Measurements from ENCODE around the gene EPHB1.

DNA sequence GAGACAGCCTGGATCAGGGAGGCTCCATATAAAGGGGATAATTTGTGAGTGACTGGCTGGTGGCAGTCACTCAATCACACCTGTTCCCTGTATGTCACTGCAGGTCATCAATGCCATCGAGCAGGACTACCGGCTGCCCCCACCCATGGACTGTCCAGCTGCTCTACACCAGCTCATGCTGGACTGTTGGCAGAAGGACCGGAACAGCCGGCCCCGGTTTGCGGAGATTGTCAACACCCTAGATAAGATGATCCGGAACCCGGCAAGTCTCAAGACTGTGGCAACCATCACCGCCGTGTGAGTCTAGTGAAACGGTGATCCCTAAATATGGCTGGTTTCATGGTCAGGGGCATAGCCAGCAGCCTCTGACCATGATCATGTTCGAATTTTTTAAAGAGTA, 453.2 kb downstream of the EPHB1 start:
- TF ChIP-seq, protein P1, sequence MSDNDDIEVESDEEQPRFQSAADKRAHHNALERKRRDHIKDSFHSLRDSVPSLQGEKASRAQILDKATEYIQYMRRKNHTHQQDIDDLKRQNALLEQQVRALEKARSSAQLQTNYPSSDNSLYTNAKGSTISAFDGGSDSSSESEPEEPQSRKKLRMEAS (IDR thresholded peaks at IDR 0.05; ENCODE audit: low read depth), result no peak
- TF ChIP-seq, protein P2, sequence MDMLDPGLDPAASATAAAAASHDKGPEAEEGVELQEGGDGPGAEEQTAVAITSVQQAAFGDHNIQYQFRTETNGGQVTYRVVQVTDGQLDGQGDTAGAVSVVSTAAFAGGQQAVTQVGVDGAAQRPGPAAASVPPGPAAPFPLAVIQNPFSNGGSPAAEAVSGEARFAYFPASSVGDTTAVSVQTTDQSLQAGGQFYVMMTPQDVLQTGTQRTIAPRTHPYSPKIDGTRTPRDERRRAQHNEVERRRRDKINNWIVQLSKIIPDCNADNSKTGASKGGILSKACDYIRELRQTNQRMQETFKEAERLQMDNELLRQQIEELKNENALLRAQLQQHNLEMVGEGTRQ (IDR thresholded peaks at IDR 0.05; ENCODE audit: borderline replicate concordance, low read depth, low read length), result no peak
- TF ChIP-seq FOXM1 (IDR thresholded peaks at IDR 0.05; ENCODE audit: low read depth) (no peak), FOSL2 (IDR thresholded peaks at IDR 0.05; ENCODE audit: borderline replicate concordance, low read depth) (no peak), EZH2phosphoT487 (IDR thresholded peaks at IDR 0.05; ENCODE audit: borderline replicate concordance, low read depth) (no peak), MEF2A (IDR thresholded peaks at IDR 0.05; ENCODE audit: borderline replicate concordance, low read depth) (no peak), GATA2 (CRISPR knock-in tag; IDR thresholded peaks at IDR 0.05) (no peak), MXI1 (IDR thresholded peaks at IDR 0.05; ENCODE audit: low read depth, low read length) (no peak)
- TF ChIP-seq, protein P3, sequence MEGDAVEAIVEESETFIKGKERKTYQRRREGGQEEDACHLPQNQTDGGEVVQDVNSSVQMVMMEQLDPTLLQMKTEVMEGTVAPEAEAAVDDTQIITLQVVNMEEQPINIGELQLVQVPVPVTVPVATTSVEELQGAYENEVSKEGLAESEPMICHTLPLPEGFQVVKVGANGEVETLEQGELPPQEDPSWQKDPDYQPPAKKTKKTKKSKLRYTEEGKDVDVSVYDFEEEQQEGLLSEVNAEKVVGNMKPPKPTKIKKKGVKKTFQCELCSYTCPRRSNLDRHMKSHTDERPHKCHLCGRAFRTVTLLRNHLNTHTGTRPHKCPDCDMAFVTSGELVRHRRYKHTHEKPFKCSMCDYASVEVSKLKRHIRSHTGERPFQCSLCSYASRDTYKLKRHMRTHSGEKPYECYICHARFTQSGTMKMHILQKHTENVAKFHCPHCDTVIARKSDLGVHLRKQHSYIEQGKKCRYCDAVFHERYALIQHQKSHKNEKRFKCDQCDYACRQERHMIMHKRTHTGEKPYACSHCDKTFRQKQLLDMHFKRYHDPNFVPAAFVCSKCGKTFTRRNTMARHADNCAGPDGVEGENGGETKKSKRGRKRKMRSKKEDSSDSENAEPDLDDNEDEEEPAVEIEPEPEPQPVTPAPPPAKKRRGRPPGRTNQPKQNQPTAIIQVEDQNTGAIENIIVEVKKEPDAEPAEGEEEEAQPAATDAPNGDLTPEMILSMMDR (IDR thresholded peaks at IDR 0.05), result no peak
